NCI-H82 (cell line): Measurements from ENCODE around the gene MAN2C1.
"Not testable (repeated sequence)": the region's sequence is repeated elsewhere in the genome, so short reads cannot be mapped to it uniquely, and the experiment has no call there.

Source experiments
- DNase-seq: peaks from one replicate; lab custom pipeline; 2025; lab: John Stamatoyannopoulos, UW

MAN2C1 gene

GRCh38 chr15:75367913-75368688 is at the start of gene MAN2C1:
Gene MAN2C1, minus strand, starts transcription at chr15:75368607. Its CDS starts 24 bp downstream, at chr15:75368583.
- DNase-seq, result peak; percentile 99

GRCh38 chr15:75416584-75416983 is 48.2 kb upstream of the MAN2C1 start:
- DNase-seq, result no peak

- DNase-seq, result no peak
Observed at GRCh38 chr15:75410196-75410595, 41.8 kb upstream of the MAN2C1 start.

- DNase-seq, result no peak
Observed at GRCh38 chr15:75407083-75407482, 38.7 kb upstream of the MAN2C1 start.

GRCh38 chr15:75403892-75404291 is 35.5 kb upstream of the MAN2C1 start:
- no peak for DNase-seq

GRCh38 chr15:75397494-75397893 is 29.1 kb upstream of the MAN2C1 start:
- DNase-seq, result no peak

- no peak for DNase-seq
Observed at GRCh38 chr15:75389791-75390382, 21.5 kb upstream of the MAN2C1 start.

- DNase-seq, result not testable (repeated sequence)
Observed at GRCh38 chr15:75383986-75384385, 15.6 kb upstream of the MAN2C1 start.

- DNase-seq, result no peak
Observed at GRCh38 chr15:75380773-75381172, 12.4 kb upstream of the MAN2C1 start.

- no peak for DNase-seq
Observed at GRCh38 chr15:75371901-75372688, 3.7 kb upstream of the MAN2C1 start.

GRCh38 chr15:75371486-75371885 is 3.1 kb upstream of the MAN2C1 start:
- no peak for DNase-seq

GRCh38 chr15:75369897-75370581 is 1.6 kb upstream of the MAN2C1 start:
- DNase-seq, result no peak

GRCh38 chr15:75368689-75369239 is 357 bp upstream of the MAN2C1 start:
- DNase-seq, result peak; percentile 55

- DNase-seq, result no peak
Observed at GRCh38 chr15:75367406-75367912, 948 bp downstream of the MAN2C1 start.

GRCh38 chr15:75367006-75367405 is 1.4 kb downstream of the MAN2C1 start:
- no peak for DNase-seq

- DNase-seq, result no peak
Observed at GRCh38 chr15:75366163-75366562, 2.2 kb downstream of the MAN2C1 start.

GRCh38 chr15:75364881-75365280 is 3.5 kb downstream of the MAN2C1 start:
- DNase-seq, result no peak

GRCh38 chr15:75363786-75364185 is 4.6 kb downstream of the MAN2C1 start:
- no peak for DNase-seq

- DNase-seq, result no peak
Observed at GRCh38 chr15:75362642-75363249, 5.7 kb downstream of the MAN2C1 start.

- no peak for DNase-seq
Observed at GRCh38 chr15:75361989-75362641, 6.3 kb downstream of the MAN2C1 start.
